ENCODE measurements around the gene VRTN. TPM values are rescaled to one million over a fixed set of nuclear protein-coding genes. Genes with fewer than 3 reads are reported as not detected.

The VRTN gene
- total RNA-seq, 1 donor from 2014 or later = not detected

DNA sequence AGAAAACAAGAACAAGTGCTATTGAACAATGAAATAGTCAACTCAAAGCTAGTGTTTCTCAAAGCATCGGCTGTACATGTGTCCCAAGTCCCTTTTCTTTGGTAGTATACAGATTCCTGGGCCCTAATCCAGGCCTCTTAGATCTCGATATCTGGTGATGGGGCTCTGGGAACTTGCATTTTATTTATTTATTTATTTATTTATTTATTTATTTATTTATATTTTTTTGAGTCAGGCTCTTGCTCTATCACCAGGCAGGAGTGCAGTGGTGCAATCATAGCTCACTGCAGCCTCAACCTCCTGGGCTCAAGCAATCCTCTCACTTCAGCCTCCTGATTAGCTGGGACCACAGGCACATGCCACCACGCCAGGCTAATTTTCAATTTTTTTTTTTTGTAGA is 60.6 kb downstream of the VRTN start:
- H3K4me3 Mint-ChIP-seq = no peak overlapping the region

DNA sequence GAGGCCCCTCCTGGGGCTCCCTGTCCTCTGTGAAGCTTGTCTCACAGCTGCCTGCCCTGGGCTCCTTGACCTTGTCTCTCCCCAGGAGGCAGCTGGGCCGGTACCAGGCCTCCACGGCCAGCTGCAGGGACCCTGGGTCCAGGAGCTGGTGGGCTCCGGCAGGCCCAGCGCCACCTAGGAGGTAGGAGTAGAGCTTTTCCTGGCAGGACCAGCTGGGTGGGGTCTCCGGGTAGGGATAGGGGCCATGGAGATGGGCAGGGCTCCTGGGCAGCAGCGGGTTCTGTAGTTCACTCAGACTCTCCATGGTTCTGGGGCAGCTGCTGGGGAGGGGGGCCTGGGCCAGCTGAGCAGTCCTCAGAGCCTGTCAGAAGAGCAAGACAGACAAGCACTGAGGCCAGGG is 61.2 kb downstream of the VRTN start:
- Mint-ChIP-seq H3K9me3 (no peaks in the 10 kb centered on the region), H3K4me3 (no peak overlapping the region), H3K4me1 (no peaks in the 10 kb centered on the region), H3K27me3 (peaks cover 2% of the 10 kb centered on the region), H3K27ac (no peak overlapping the region), H3K36me3 (ENCODE audit: low read depth) (no peaks in the 10 kb centered on the region)
- intact Hi-C loops (cut with micrococcal nuclease) = no loop called here
- DNase-seq = no peak

More for the DNA sequence above, 60.6 kb downstream of the VRTN start:
- no peaks in the 10 kb centered on the region for H3K36me3 Mint-ChIP-seq (ENCODE audit: low read depth)
- no peaks in the 10 kb centered on the region for H3K4me1 Mint-ChIP-seq
- H3K27ac Mint-ChIP-seq = no peak overlapping the region
- no peak for DNase-seq
- no peaks in the 10 kb centered on the region for H3K9me3 Mint-ChIP-seq
- intact Hi-C loops (cut with micrococcal nuclease) = no loop called here
- no peaks in the 10 kb centered on the region for H3K27me3 Mint-ChIP-seq

Other genes with a start within 250 kb of the VRTN start
- not detected in 2 replicates for gene VSX2, start 109.0 kb upstream of the VRTN start, total RNA-seq
- 42.4 and 42.9 TPM in 2 replicates for gene ABCD4, start 45.5 kb upstream of the VRTN start, total RNA-seq
- gene SYNDIG1L, start 77.7 kb downstream of the VRTN start, total RNA-seq = not detected in 2 replicates
- 12.3 and 15.5 TPM in 2 replicates for gene NPC2, start 144.8 kb downstream of the VRTN start, total RNA-seq
- gene ISCA2, start 145.3 kb downstream of the VRTN start, total RNA-seq = 20.0 and 20.8 TPM in 2 replicates